Activated naive CD4-positive, alpha-beta T cell treated with anti-CD3 and anti-CD28 coated beads for 36 hours (primary cell): Measurements from ENCODE around the gene KRTAP26-1. TPM values are rescaled to one million over a fixed set of nuclear protein-coding genes. Genes with fewer than 3 reads are reported as not detected.

Source experiments
- total RNA-seq, 2 experiments: library from RNA; stranded (reverse); gene quantifications; one replicate each; pipeline ENCODE4 v1.2.3, GENCODE V29; 2021

KRTAP26-1 gene
- total RNA-seq, 2 experiments from 2014 or later, result not detected

Other genes starting within 250 kb of the KRTAP26-1 start
- not detected for gene CLDN17, start 153.5 kb downstream of the KRTAP26-1 start, total RNA-seq
- not detected for gene CLDN8, start 104.2 kb downstream of the KRTAP26-1 start, total RNA-seq
- not detected for gene KRTAP24-1, start 37.4 kb downstream of the KRTAP26-1 start, total RNA-seq
- not detected for gene KRTAP25-1, start 30.8 kb downstream of the KRTAP26-1 start, total RNA-seq
- gene KRTAP27-1, start 17.4 kb upstream of the KRTAP26-1 start, total RNA-seq, result not detected
- gene KRTAP23-1, start 28.3 kb upstream of the KRTAP26-1 start, total RNA-seq, result not detected
- gene KRTAP13-2, start 52.0 kb upstream of the KRTAP26-1 start, total RNA-seq, result not detected
- not detected for gene KRTAP13-1, start 75.7 kb upstream of the KRTAP26-1 start, total RNA-seq
- not detected for gene KRTAP13-3, start 105.6 kb upstream of the KRTAP26-1 start, total RNA-seq
- gene KRTAP13-4, start 109.9 kb upstream of the KRTAP26-1 start, total RNA-seq, result not detected
- not detected for gene KRTAP15-1, start 120.0 kb upstream of the KRTAP26-1 start, total RNA-seq
- not detected for gene KRTAP19-1, start 160.1 kb upstream of the KRTAP26-1 start, total RNA-seq
- not detected for gene KRTAP19-2, start 167.1 kb upstream of the KRTAP26-1 start, total RNA-seq
- gene KRTAP19-3, start 171.7 kb upstream of the KRTAP26-1 start, total RNA-seq, result not detected
- not detected for gene KRTAP19-4, start 176.8 kb upstream of the KRTAP26-1 start, total RNA-seq
- gene KRTAP19-5, start 181.8 kb upstream of the KRTAP26-1 start, total RNA-seq, result not detected
- gene KRTAP19-6, start 221.5 kb upstream of the KRTAP26-1 start, total RNA-seq, result not detected
- not detected for gene KRTAP19-7, start 241.0 kb upstream of the KRTAP26-1 start, total RNA-seq